Measurements from ENCODE around the gene SOWAHB. TPM values are rescaled to one million over a fixed set of nuclear protein-coding genes. Genes with fewer than 3 reads are reported as not detected.

Gene SOWAHB
- polyA plus RNA-seq, 2 of the 4 experiments (the other 2 are of a cell fraction): 0.04 to 0.10 TPM

- ATAC-seq (no peak), DNase-seq (ENCODE audit: low read depth in 1 of 2, low spot score in 1 of 2) (no peak), FAIRE-seq (no peak)
- H3K4me1 ChIP-seq: no peaks in the 10 kb centered on the region
- ChIA-PET POLR2A (no interaction called here), CTCF (interaction anchor here (0.6 to 1.1 kb wide), 3 partner anchors 9 to 190 kb away, joined by 3 read pairs; no protein-coding TSS in a partner anchor)
- no peak for TF ChIP-seq BCL3 (IDR thresholded peaks at IDR 0.05)
- no peak for TF ChIP-seq SMC3 (IDR thresholded peaks at IDR 0.05)
- TF ChIP-seq EHMT2 (IDR thresholded peaks at IDR 0.05; ENCODE audit: low read depth): no peak
- no peak for TF ChIP-seq FOSL2 (IDR thresholded peaks at IDR 0.05)
- no peak for TF ChIP-seq FOSL2 (CRISPR knock-in tag; IDR thresholded peaks at IDR 0.05)
- TF ChIP-seq E2F6 (IDR thresholded peaks at IDR 0.05; ENCODE audit: borderline replicate concordance, low read depth): no peak
- TF ChIP-seq SREBF2 (IDR thresholded peaks at IDR 0.05): no peak
- TF ChIP-seq RCOR1 (IDR thresholded peaks at IDR 0.05; ENCODE audit: low read depth, low read length): no peak
- TF ChIP-seq EP300 (IDR thresholded peaks at IDR 0.05): no peak
- WGBS (ENCODE audit: missing lambda C conversion rate): 71% methylated on average over 4 of the region's 7 CpGs
- H3K4me2 ChIP-seq: no peak overlapping the region
- no peak overlapping the region for H3K4me3 ChIP-seq
- H3K9me3 ChIP-seq: no peaks in the 10 kb centered on the region
- no peak overlapping the region for H3K27ac ChIP-seq
Observed at GRCh38 chr4:76886848-76887441, 11.0 kb downstream of the SOWAHB start.

GRCh38 chr4:76886214-76886613, 11.7 kb downstream of the SOWAHB start:
- TF ChIP-seq RARB (CRISPR knock-in tag; IDR thresholded peaks at IDR 0.05) (no peak), ZC3H11A (IDR thresholded peaks at IDR 0.05) (no peak), USF2 (IDR thresholded peaks at IDR 0.05) (no peak), ELK1 (IDR thresholded peaks at IDR 0.05; ENCODE audit: low read depth, low read length) (no peak), CBX2 (IDR thresholded peaks at IDR 0.05; ENCODE audit: borderline replicate concordance, low read depth) (no peak), BHLHE40 (IDR thresholded peaks at IDR 0.05; ENCODE audit: low read depth, low read length) (no peak), RCOR1 (IDR thresholded peaks at IDR 0.05; ENCODE audit: low read depth, low read length) (no peak), JUNB (IDR thresholded peaks at IDR 0.05) (no peak), MAZ (IDR thresholded peaks at IDR 0.05; ENCODE audit: borderline replicate concordance, low read depth, low read length) (no peak), PBX3 (IDR thresholded peaks at IDR 0.05) (no peak)
- ChIA-PET POLR2A (no interaction called here), CTCF (interaction anchor here (0.6 to 1.1 kb wide), 2 partner anchors 10 to 191 kb away, joined by 3 read pairs; no protein-coding TSS in a partner anchor)
- no peak overlapping the region for H3K4me3 ChIP-seq
- no peak overlapping the region for H3K27ac ChIP-seq
- no peaks in the 10 kb centered on the region for H3K9me3 ChIP-seq
- H3K4me2 ChIP-seq: no peak overlapping the region
- DNase-seq (ENCODE audit: low read depth in 1 of 2, low spot score in 1 of 2): no peak
- FAIRE-seq: no peak
- 75% methylated on average over 5 of the region's 5 CpGs for WGBS (ENCODE audit: missing lambda C conversion rate)
- no peaks in the 10 kb centered on the region for H3K4me1 ChIP-seq
- no peak for ATAC-seq

GRCh38 chr4:76883147-76883546, 14.8 kb downstream of the SOWAHB start:
- WGBS (ENCODE audit: missing lambda C conversion rate): 54% methylated on average over 8 of the region's 8 CpGs
- Histone ChIP-seq H3K4me1 (no peaks in the 10 kb centered on the region), H3K4me2 (no peak overlapping the region), H3K4me3 (no peak overlapping the region), H3K27ac (no peak overlapping the region), H3K9me3 (no peaks in the 10 kb centered on the region)
- DNase-seq (ENCODE audit: low read depth in 1 of 2, low spot score in 1 of 2) (no peak), FAIRE-seq (no peak), ATAC-seq (no peak)
- POLR2A ChIA-PET: no interaction called here
- CTCF ChIA-PET: no interaction called here
- TF ChIP-seq KDM1A (IDR thresholded peaks at IDR 0.05; ENCODE audit: low read depth) (no peak), RAD21 (conservative IDR thresholded peaks at IDR 0.05 in 1 of 2, IDR thresholded peaks at IDR 0.05 in 1 of 2) (no peak), CBX2 (IDR thresholded peaks at IDR 0.05; ENCODE audit: borderline replicate concordance, low read depth) (no peak), PBX3 (IDR thresholded peaks at IDR 0.05) (no peak), BHLHE40 (IDR thresholded peaks at IDR 0.05; ENCODE audit: low read depth, low read length) (no peak), HES2 (IDR thresholded peaks at IDR 0.05) (no peak), MYC (IDR thresholded peaks at IDR 0.05; ENCODE audit: borderline replicate concordance, low read length) (no peak), RARB (CRISPR knock-in tag; IDR thresholded peaks at IDR 0.05) (no peak), TP53 (CRISPR knock-in tag; IDR thresholded peaks at IDR 0.05) (no peak), HEYL (CRISPR knock-in tag; IDR thresholded peaks at IDR 0.05) (no peak), HOXB13 (CRISPR knock-in tag; IDR thresholded peaks at IDR 0.05; ENCODE audit: low read depth) (no peak), FOSL2 (IDR thresholded peaks at IDR 0.05) (no peak), FOSL2 (CRISPR knock-in tag; IDR thresholded peaks at IDR 0.05) (no peak), ZFP36 (IDR thresholded peaks at IDR 0.05; ENCODE audit: borderline replicate concordance, partially characterized antibody) (no peak), FOSB (CRISPR knock-in tag; IDR thresholded peaks at IDR 0.05) (no peak), HDAC2 (IDR thresholded peaks at IDR 0.05) (no peak)
